ENCODE data around the gene POMGNT1. TPM values are rescaled to one million over a fixed set of nuclear protein-coding genes. Genes with fewer than 3 reads are reported as not detected.

POMGNT1 gene
- total and polyA plus RNA-seq, 2 donors (not counting 3 experiments of a cell fraction or from before 2014, with no cell fraction given): 64.4 to 67.5 TPM

DNA sequence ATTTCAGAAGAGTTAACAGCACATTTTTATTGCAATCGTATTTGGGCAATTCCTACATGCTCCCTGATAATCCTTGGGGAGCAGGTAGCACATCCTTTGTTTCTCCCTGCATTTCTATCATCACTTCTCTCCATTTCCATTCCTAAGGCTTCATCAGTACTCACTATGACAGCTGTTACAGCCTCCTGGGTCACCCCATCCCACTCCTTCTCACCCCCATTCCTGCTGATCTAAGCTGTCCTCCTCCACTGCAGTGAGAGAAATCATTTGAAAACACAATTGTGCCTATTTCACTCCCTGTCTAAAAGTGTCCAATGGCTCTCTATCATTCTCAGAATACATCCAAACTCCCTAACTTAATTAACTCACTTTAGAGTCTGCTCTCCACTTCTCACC is 40.3 kb downstream of the POMGNT1 start:
- peaks cover 0 to 3% of the 10 kb centered on the region in 2 experiments for H3K27me3 ChIP-seq (ENCODE audit: control insufficient read depth in 2 of 2, insufficient read depth in 2 of 2, low read length in 2 of 2)
- intact Hi-C loops (cut with micrococcal nuclease): no loop called here
- no peak overlapping the region for H3K9ac ChIP-seq (replicated peaks; ENCODE audit: extremely low read depth, insufficient read depth, low read length)
- H3K79me2 ChIP-seq (ENCODE audit: control insufficient read depth, insufficient read depth, low read length): no peaks in the 10 kb centered on the region
- DNase-seq (ENCODE audit: low read depth, low spot score) (no peak), FAIRE-seq (no peak)
- no peak overlapping the region for H3K27ac ChIP-seq (ENCODE audit: insufficient read depth, low read depth, low read length)
- H3K9me3 ChIP-seq (replicated peaks; ENCODE audit: control insufficient read depth, insufficient read depth, low read length): no peaks in the 10 kb centered on the region
- BruUV-seq (replicated peaks): no TSS peak
- H3K4me2 ChIP-seq (ENCODE audit: insufficient read depth, low read length): no peak overlapping the region
- no peak overlapping the region for H3K4me3 ChIP-seq (replicated peaks in 1 of 3; ENCODE audit: insufficient read depth in 1 of 3, low read depth in 1 of 3, low read length in 3 of 3)
- H3K9me1 ChIP-seq (replicated peaks; ENCODE audit: control insufficient read depth, extremely low read depth, insufficient read depth, low read length): no peaks in the 10 kb centered on the region
- dilution Hi-C loops (cut with MboI; ENCODE audit: extremely low pct_ligation_motif_present, low sequenced_read_pairs): no loop called here
- ChIA-PET CTCF (interaction anchor here (0.9 to 1.2 kb wide), 3 partner anchors 11 to 20 kb away, joined by 3 to 4 read pairs (median 4); no protein-coding TSS in a partner anchor), POLR2A (no interaction called here)
- H3K4me1 ChIP-seq (ENCODE audit: control insufficient read depth, extremely low read depth, insufficient read depth, low read length): no peaks in the 10 kb centered on the region
- no peaks in the 10 kb centered on the region for H4K20me1 ChIP-seq (replicated peaks; ENCODE audit: control insufficient read depth, extremely low read depth, insufficient read depth, low read length)
- no peaks in the 10 kb centered on the region for H3K36me3 ChIP-seq (ENCODE audit: control insufficient read depth in 2 of 2, extremely low read depth in 1 of 2, insufficient read depth in 2 of 2, low read length in 2 of 2)
- no peak overlapping the region for H2AFZ ChIP-seq (ENCODE audit: low read depth, low read length)
- TF ChIP-seq, protein P1, sequence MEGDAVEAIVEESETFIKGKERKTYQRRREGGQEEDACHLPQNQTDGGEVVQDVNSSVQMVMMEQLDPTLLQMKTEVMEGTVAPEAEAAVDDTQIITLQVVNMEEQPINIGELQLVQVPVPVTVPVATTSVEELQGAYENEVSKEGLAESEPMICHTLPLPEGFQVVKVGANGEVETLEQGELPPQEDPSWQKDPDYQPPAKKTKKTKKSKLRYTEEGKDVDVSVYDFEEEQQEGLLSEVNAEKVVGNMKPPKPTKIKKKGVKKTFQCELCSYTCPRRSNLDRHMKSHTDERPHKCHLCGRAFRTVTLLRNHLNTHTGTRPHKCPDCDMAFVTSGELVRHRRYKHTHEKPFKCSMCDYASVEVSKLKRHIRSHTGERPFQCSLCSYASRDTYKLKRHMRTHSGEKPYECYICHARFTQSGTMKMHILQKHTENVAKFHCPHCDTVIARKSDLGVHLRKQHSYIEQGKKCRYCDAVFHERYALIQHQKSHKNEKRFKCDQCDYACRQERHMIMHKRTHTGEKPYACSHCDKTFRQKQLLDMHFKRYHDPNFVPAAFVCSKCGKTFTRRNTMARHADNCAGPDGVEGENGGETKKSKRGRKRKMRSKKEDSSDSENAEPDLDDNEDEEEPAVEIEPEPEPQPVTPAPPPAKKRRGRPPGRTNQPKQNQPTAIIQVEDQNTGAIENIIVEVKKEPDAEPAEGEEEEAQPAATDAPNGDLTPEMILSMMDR (IDR thresholded peaks at IDR 0.05; ENCODE audit: extremely low read depth in 1 of 2, insufficient read depth in 1 of 2, low read depth in 1 of 2, low read length in 2 of 2): no peak
- TF ChIP-seq POLR2A (IDR thresholded peaks at IDR 0.05; ENCODE audit: low read depth, low read length) (no peak), GATA2 (IDR thresholded peaks at IDR 0.05; ENCODE audit: insufficient read depth, insufficient read length, low read depth, low read length) (no peak), POLR2AphosphoS5 (IDR thresholded peaks at IDR 0.05; ENCODE audit: insufficient read depth, low read depth, low read length) (no peak), EZH2 (IDR thresholded peaks at IDR 0.05; ENCODE audit: borderline replicate concordance, low read depth, low read length, severe bottlenecking) (no peak), FOS (IDR thresholded peaks at IDR 0.05; ENCODE audit: borderline replicate concordance, insufficient read depth, low read length) (no peak), MYC (IDR thresholded peaks at IDR 0.05; ENCODE audit: low read depth, low read length) (no peak), JUN (IDR thresholded peaks at IDR 0.05; ENCODE audit: borderline replicate concordance, insufficient read depth, insufficient read length, low read depth) (no peak)
- TF ChIP-seq, protein P2, sequence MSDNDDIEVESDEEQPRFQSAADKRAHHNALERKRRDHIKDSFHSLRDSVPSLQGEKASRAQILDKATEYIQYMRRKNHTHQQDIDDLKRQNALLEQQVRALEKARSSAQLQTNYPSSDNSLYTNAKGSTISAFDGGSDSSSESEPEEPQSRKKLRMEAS (IDR thresholded peaks at IDR 0.05; ENCODE audit: insufficient read depth, insufficient read length): no peak
